BLaER1 (cell line): ENCODE measurements around the gene METAP1.
A peak's percentile ranks its signal among the peaks of the same experiment; 100 is the strongest.

Experiments
- H3K27ac ChIP-seq: shearing (Covaris generic); formaldehyde crosslinking; 2 replicates; pipeline ENCODE4 v1.8.1; 2022
- H3K27me3 ChIP-seq: shearing (Covaris generic); formaldehyde crosslinking; 2 replicates; pipeline ENCODE4 v1.8.1; 2022
- H3K36me3 ChIP-seq: shearing (Covaris generic); formaldehyde crosslinking; 2 replicates; pipeline ENCODE4 v1.8.1; 2022
- H3K4me1 ChIP-seq: shearing (Covaris generic); formaldehyde crosslinking; 2 replicates; pipeline ENCODE4 v1.8.1; 2022
- H3K4me2 ChIP-seq: shearing (Covaris generic); formaldehyde crosslinking; 2 replicates; pipeline ENCODE4 v1.8.1; 2022
- H3K4me3 ChIP-seq: shearing (Covaris generic); formaldehyde crosslinking; 2 replicates; pipeline ENCODE4 v1.8.1; 2022
- H3K9ac ChIP-seq: shearing (Covaris generic); formaldehyde crosslinking; 2 replicates; pipeline ENCODE4 v1.8.1; 2022
- H3K9me3 ChIP-seq: shearing (Covaris generic); formaldehyde crosslinking; 2 replicates; pipeline ENCODE4 v1.8.1; 2022
- H4K20me1 ChIP-seq: shearing (Covaris generic); formaldehyde crosslinking; 2 replicates; pipeline ENCODE4 v1.8.1; 2022
- Cebpa-rat ChIP-seq: shearing (Covaris generic); IDR thresholded peaks from 2 replicates; pipeline ENCODE4 v1.8.1; 2022

Gene METAP1

DNA sequence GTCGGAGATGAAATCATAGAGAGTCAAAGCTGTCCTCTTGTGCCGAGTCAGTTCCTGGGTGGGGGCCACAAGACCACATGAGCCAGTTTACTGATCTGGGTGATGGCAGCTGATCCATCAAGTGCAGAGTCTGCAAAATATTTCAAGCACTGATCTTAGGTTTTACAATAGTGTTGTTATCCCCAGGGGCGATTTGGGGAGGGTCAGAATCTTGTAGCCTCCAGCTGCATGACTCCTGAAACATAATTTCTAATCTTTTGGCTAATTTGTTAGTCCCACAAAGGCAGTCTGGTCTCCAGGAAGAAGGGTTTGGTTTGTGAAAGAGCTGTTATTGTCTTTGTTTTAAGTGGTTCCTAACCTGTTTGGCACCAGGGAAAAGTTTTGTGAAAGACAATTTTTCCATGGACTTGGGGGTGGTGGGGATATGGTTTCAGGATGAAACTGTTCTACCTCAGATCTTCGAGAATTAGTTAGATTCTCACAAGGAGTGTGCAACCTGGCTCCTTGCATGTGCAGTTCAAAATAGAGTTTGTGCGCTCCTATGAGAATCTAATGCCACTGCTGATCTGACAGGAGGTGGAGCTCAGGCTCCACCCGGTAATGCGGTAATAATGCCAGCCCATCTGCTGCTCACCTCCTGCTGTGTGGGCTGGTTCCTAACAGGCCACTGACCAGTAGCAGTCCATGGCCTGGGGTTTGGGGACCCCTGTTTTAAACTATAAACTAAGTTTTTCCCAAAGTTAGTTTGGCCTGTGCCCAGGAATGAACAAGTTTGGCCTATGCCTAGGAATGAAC lies 29.2 kb downstream of the METAP1 start:
- H3K4me2 ChIP-seq, result no peak overlapping the region
- TF ChIP-seq Cebpa-rat, result no peak
- H3K9ac ChIP-seq, result no peak overlapping the region
- H3K9me3 ChIP-seq, result peaks cover 33% of the 10 kb centered on the region
- H3K36me3 ChIP-seq, result peaks cover 33% of the 10 kb centered on the region
- H4K20me1 ChIP-seq, result peaks cover 78% of the 10 kb centered on the region
- no peaks in the 10 kb centered on the region for H3K27me3 ChIP-seq
- no peak overlapping the region for H3K27ac ChIP-seq
- H3K4me1 ChIP-seq, result peaks cover 5% of the 10 kb centered on the region; the same call in 1 of the 2 replicates
- no peak overlapping the region for H3K4me3 ChIP-seq

DNA sequence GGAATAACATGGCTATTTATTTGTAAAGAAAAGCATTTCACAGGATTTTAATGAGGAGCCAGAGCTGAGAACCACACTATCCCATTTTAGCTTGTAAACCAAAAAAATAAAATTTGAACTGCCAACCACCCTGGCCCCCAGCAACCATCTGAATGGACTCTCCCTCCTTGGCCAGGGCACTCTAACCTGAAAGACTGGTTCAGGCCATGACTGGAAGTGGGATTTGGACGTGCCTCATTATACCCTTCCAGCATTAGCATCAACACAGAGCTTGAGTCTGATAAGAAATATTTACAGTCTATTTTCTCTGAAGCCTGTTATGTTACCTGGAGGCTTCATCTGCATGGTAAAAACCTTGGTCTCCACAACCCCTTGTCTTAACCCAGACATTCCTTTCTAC lies 30.0 kb downstream of the METAP1 start:
- H3K4me1 ChIP-seq, result peaks cover 7% of the 10 kb centered on the region; the same call in 1 of the 2 replicates
- TF ChIP-seq Cebpa-rat, result no peak
- no peaks in the 10 kb centered on the region for H3K27me3 ChIP-seq
- H3K27ac ChIP-seq, result no peak overlapping the region
- H3K4me2 ChIP-seq, result no peak overlapping the region
- no peak overlapping the region for H3K4me3 ChIP-seq
- peaks cover 86% of the 10 kb centered on the region for H4K20me1 ChIP-seq
- H3K9ac ChIP-seq, result no peak overlapping the region
- H3K9me3 ChIP-seq, result peaks cover 25% of the 10 kb centered on the region
- peaks cover 32% of the 10 kb centered on the region for H3K36me3 ChIP-seq

DNA sequence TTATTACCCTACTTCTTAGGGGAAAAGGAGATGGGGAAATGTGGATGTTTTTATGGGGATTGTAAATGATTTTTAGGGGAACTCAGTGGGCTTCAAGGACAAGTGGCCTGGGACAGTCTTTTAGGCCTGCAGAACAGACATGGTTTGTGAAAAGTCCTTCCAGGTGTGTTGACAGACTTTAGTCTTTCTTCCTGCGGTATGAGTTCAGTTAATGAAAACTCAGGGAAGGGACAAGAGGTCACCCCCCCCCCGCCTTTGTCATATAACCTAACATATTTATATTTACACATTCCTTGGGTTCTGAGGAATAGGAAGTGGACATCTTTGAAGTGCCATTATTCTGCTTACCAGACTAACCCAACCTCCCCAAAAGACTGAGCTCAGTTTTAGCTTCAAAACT lies 31.8 kb downstream of the METAP1 start:
- H3K4me1 ChIP-seq, result peaks cover 7% of the 10 kb centered on the region; the same call in 1 of the 2 replicates
- no peak overlapping the region for H3K4me3 ChIP-seq
- TF ChIP-seq Cebpa-rat, result no peak
- peaks cover 27% of the 10 kb centered on the region for H3K36me3 ChIP-seq
- no peak overlapping the region for H3K4me2 ChIP-seq
- H3K27me3 ChIP-seq, result no peaks in the 10 kb centered on the region
- no peak overlapping the region for H3K27ac ChIP-seq
- peaks cover 7% of the 10 kb centered on the region for H3K9me3 ChIP-seq
- H4K20me1 ChIP-seq, result peaks cover 89% of the 10 kb centered on the region
- no peak overlapping the region for H3K9ac ChIP-seq

DNA sequence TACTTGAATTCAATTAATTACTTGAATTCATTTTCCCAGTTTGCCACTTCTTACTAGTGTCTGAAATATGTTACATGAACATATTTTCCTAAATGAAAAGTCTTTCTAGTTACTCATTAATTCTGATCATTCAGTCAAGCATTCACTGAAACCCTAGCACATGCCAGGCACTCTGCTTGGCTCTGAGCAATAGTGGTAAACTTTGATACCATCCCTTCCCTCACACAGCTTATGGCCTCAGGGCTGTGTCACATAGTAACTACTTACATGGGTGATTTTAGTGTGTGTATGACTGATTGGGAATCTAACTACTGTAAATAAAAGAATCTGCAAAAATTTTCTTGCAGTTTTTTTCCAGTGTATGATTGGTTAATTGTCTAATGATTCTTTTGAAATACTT lies 32.7 kb downstream of the METAP1 start:
- no peaks in the 10 kb centered on the region for H3K27me3 ChIP-seq
- H3K4me3 ChIP-seq, result no peak overlapping the region
- H4K20me1 ChIP-seq, result peaks cover 84% of the 10 kb centered on the region
- no peaks in the 10 kb centered on the region for H3K9me3 ChIP-seq
- peaks cover 7% of the 10 kb centered on the region; the same call in 1 of the 2 replicates for H3K4me1 ChIP-seq
- H3K9ac ChIP-seq, result no peak overlapping the region
- H3K27ac ChIP-seq, result no peak overlapping the region
- TF ChIP-seq Cebpa-rat, result no peak
- H3K36me3 ChIP-seq, result peaks cover 23% of the 10 kb centered on the region
- H3K4me2 ChIP-seq, result no peak overlapping the region

DNA sequence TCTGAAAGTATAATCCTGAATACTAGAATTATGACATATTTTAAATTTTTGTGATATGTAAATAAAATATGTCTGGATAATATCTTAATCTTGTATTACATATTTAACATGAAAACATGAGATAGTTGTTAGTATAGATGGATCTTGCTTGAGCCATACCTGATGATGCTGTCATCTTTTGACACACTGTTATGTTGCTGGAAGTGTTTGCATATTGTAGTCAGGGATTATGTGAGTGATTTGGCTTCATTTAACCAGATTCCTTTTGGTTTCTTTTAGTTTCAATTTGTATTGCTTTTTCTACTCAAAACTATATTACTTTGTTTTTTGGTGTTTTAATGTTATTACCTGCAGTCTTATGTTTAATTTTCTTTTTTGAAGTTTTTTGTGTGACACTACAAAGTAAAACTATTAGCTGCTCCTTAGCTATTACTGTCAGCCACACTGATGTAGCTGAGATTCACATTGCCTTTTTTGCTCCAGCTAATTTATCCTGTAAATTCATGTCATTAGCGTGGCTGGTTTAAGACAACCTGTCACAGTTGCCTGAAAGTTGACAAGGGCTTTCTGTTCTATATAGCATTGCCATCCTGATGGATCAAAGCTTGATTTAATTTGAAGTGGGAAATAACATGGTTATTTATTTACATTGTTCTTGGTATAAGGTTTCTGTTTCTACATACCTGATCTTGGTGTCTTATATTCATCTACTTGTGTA lies 33.7 kb downstream of the METAP1 start:
- Histone ChIP-seq H3K9ac (no peak overlapping the region), H3K9me3 (no peaks in the 10 kb centered on the region), H3K4me3 (no peak overlapping the region), H3K27ac (no peak overlapping the region), H3K36me3 (peaks cover 27% of the 10 kb centered on the region), H4K20me1 (peaks cover 74% of the 10 kb centered on the region), H3K4me1 (peaks cover 7% of the 10 kb centered on the region; the same call in 1 of the 2 replicates), H3K27me3 (no peaks in the 10 kb centered on the region), H3K4me2 (no peak overlapping the region)
- no peak for TF ChIP-seq Cebpa-rat

- H3K9ac ChIP-seq, result no peak overlapping the region
- peaks cover 7% of the 10 kb centered on the region; the same call in 1 of the 2 replicates for H3K4me1 ChIP-seq
- no peaks in the 10 kb centered on the region for H3K27me3 ChIP-seq
- no peak overlapping the region for H3K27ac ChIP-seq
- peaks cover 32% of the 10 kb centered on the region for H3K36me3 ChIP-seq
- H3K4me3 ChIP-seq, result no peak overlapping the region
- H3K4me2 ChIP-seq, result no peak overlapping the region
- no peak for TF ChIP-seq Cebpa-rat
- H4K20me1 ChIP-seq, result peaks cover 67% of the 10 kb centered on the region
- no peaks in the 10 kb centered on the region for H3K9me3 ChIP-seq
These were observed 34.3 kb downstream of the METAP1 start for GRCh38 chr4:99029852-99030251.

- Histone ChIP-seq H3K27me3 (no peaks in the 10 kb centered on the region), H3K36me3 (peaks cover 55% of the 10 kb centered on the region), H3K4me3 (no peak overlapping the region), H3K27ac (no peak overlapping the region), H3K9ac (no peak overlapping the region), H4K20me1 (peaks cover 26% of the 10 kb centered on the region), H3K4me2 (no peak overlapping the region), H3K9me3 (peaks cover 10% of the 10 kb centered on the region; the same call in 1 of the 2 replicates), H3K4me1 (peaks cover 7% of the 10 kb centered on the region; the same call in 1 of the 2 replicates)
- no peak for TF ChIP-seq Cebpa-rat
These were observed 38.4 kb downstream of the METAP1 start for GRCh38 chr4:99033956-99034355.

DNA sequence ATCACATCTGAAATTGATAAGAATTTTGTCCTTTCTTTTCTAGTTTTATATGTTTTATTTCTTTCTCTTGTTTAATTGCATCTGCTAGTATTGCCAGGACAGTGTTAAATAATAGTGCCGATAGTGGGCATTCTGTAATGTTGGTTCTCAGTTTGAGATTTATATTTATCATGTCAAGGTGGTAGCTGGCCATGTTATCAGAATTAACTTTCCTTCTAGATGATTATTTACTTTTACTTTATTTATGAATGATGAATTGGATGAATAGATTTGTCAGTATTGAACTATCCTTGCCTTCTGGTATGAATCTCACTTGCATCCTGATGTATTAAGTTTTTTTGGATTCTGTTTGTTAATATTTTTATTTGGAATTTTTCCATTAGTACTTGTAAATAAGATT lies 42.7 kb downstream of the METAP1 start:
- no peak overlapping the region for H3K27ac ChIP-seq
- H3K4me2 ChIP-seq, result no peak overlapping the region
- no peaks in the 10 kb centered on the region for H3K27me3 ChIP-seq
- no peak overlapping the region for H3K9ac ChIP-seq
- peaks cover 6% of the 10 kb centered on the region for H3K4me1 ChIP-seq
- peaks cover 10% of the 10 kb centered on the region; the same call in 1 of the 2 replicates for H3K9me3 ChIP-seq
- H4K20me1 ChIP-seq, result no peaks in the 10 kb centered on the region
- H3K36me3 ChIP-seq, result peaks cover 53% of the 10 kb centered on the region
- no peak for TF ChIP-seq Cebpa-rat
- H3K4me3 ChIP-seq, result no peak overlapping the region

DNA sequence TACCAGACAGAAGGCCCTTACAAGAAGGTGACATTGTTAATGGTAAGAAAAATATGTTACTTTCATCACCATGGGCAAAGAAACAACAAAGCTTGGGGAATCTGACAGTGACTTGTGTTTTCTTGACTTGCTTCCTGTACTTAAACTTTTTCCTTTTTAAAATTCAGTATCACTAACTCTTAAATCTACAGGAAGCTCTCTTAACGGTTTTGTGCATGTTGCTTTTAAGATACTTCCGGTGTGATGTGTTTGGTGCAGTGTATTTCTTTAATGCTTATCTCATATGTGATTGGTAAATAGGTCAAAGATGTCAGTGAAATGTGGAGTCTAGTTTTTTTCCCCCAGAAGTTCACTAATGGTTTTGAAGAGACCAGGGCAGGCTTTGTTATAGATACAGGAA lies 47.8 kb downstream of the METAP1 start:
- H3K27ac ChIP-seq, result peak overlapping the region; percentile 32
- no peak overlapping the region for H3K9ac ChIP-seq
- H3K9me3 ChIP-seq, result peaks cover under 1% of the 10 kb centered on the region; the same call in 1 of the 2 replicates
- peak overlapping the region; percentile 53 for H3K4me2 ChIP-seq
- no peaks in the 10 kb centered on the region for H3K27me3 ChIP-seq
- no peak for TF ChIP-seq Cebpa-rat
- peaks cover 64% of the 10 kb centered on the region for H3K36me3 ChIP-seq
- H3K4me3 ChIP-seq, result no peak overlapping the region
- H4K20me1 ChIP-seq, result no peaks in the 10 kb centered on the region
- peaks cover 13% of the 10 kb centered on the region for H3K4me1 ChIP-seq

- Histone ChIP-seq H3K4me1 (peaks cover 12% of the 10 kb centered on the region), H3K36me3 (peaks cover 86% of the 10 kb centered on the region)
These were observed 52.2 kb downstream of the METAP1 start for GRCh38 chr4:99047710-99048109.

More at GRCh38 chr4:99047710-99048109, 52.2 kb downstream of the METAP1 start:
- Histone ChIP-seq H3K27me3 (no peaks in the 10 kb centered on the region), H4K20me1 (no peaks in the 10 kb centered on the region), H3K9ac (no peak overlapping the region), H3K4me2 (no peak overlapping the region), H3K27ac (no peak overlapping the region), H3K4me3 (no peak overlapping the region), H3K9me3 (no peaks in the 10 kb centered on the region)
- TF ChIP-seq Cebpa-rat, result no peak
